C4-2B (cell line): Measurements from ENCODE around the gene CSNK1A1.

Source experiments
- CTCF ChIP-seq: fragments of 450-650 bp; conservative IDR thresholded peaks from 2 replicates; pipeline ENCODE4 v1.5.1; 2017; ENCODE audit warnings: mild to moderate bottlenecking
- ZFX ChIP-seq: fragments of 450-650 bp; IDR thresholded peaks from 2 replicates; pipeline ENCODE4 v1.6.1; 2017

GRCh38 chr5:149517461-149518122, 33.6 kb downstream of the CSNK1A1 start:
- TF ChIP-seq CTCF (no peak), ZFX (no peak)
